C4-2B (cell line): ENCODE data around the gene HECW1.

Experiments
- H3K27ac ChIP-seq: fragments of 450-650 bp; 2 replicates; pipeline ENCODE4 v1.5.1; 2017
- CTCF ChIP-seq: fragments of 450-650 bp; conservative IDR thresholded peaks from 2 replicates; pipeline ENCODE4 v1.5.1; 2017; ENCODE audit warnings: mild to moderate bottlenecking
- ZFX ChIP-seq: fragments of 450-650 bp; IDR thresholded peaks from 2 replicates; pipeline ENCODE4 v1.6.1; 2017

The HECW1 gene

GRCh38 chr7:43244232-43244631, 131.8 kb downstream of the HECW1 start:
- TF ChIP-seq CTCF (no peak), ZFX (no peak)
- H3K27ac ChIP-seq = no peak overlapping the region

GRCh38 chr7:43244784-43245183, 132.3 kb downstream of the HECW1 start:
- TF ChIP-seq CTCF = no peak
- no peak for TF ChIP-seq ZFX
- no peak overlapping the region for H3K27ac ChIP-seq

GRCh38 chr7:43247757-43248156, 135.3 kb downstream of the HECW1 start:
- TF ChIP-seq ZFX = no peak
- no peak for TF ChIP-seq CTCF
- no peak overlapping the region for H3K27ac ChIP-seq

- H3K27ac ChIP-seq = no peak overlapping the region
- TF ChIP-seq CTCF (no peak), ZFX (no peak)
Measured at GRCh38 chr7:43248553-43248952, 136.1 kb downstream of the HECW1 start.

- TF ChIP-seq CTCF (no peak), ZFX (no peak)
- no peak overlapping the region for H3K27ac ChIP-seq
Measured at GRCh38 chr7:43248961-43249822, 136.7 kb downstream of the HECW1 start.

- H3K27ac ChIP-seq = no peak overlapping the region
Measured at GRCh38 chr7:43249823-43250145, 137.3 kb downstream of the HECW1 start.

More at GRCh38 chr7:43249823-43250145, 137.3 kb downstream of the HECW1 start:
- TF ChIP-seq CTCF = no peak
- no peak for TF ChIP-seq ZFX
